Panc1 (cell line): ENCODE data around the gene REV1. TPM values are rescaled to one million over a fixed set of nuclear protein-coding genes. Genes with fewer than 3 reads are reported as not detected.

Source experiments
- ATAC-seq: fragments of 200-7000 bp; cut with Tn5 transposase; 2 replicates; pipeline ENCODE4 v1.9.1; 2020; ENCODE audit warnings: mild to moderate bottlenecking, moderate library complexity
- BruUV-seq: library from RNA; stranded (reverse); fragments of 400-500 nt; replicated peaks from 2 replicates; lab custom pipeline; 2021; lab: Mats Ljungman, UMichigan
- CTCF ChIA-PET: fragments of 300-600 bp; sonication (Branson Sonifier 250); formaldehyde crosslinking; loops from one replicate; lab custom pipeline; 2022; ENCODE audit warnings: antibody characterized with exemption; lab: Charles Lee
- POLR2A ChIA-PET: fragments of 300-600 bp; sonication (Branson Sonifier 250); formaldehyde crosslinking; loops from one replicate; lab custom pipeline; 2022; ENCODE audit warnings: antibody characterized with exemption; lab: Charles Lee
- DNase-seq: peaks from one replicate; pipeline ENCODE4 v3.0.0-alpha.2; 2010; ENCODE audit warnings: low read depth, low spot score
- H3K27ac ChIP-seq: 2 replicates; pipeline ENCODE4 v1.5.1; 2011; ENCODE audit warnings: mild to moderate bottlenecking, low read length, inconsistent platforms
- H3K27me3 ChIP-seq: fragments of 200-500 bp; sonication (Bioruptor generic); 2 replicates; pipeline ENCODE4 v1.6.0; 2014; ENCODE audit warnings: low read length, inconsistent platforms; ENCODE audit not compliant: control insufficient read depth, insufficient read depth
- H3K36me3 ChIP-seq: fragments of 200-500 bp; sonication (Bioruptor generic); 2 replicates; pipeline ENCODE4 v1.5.1; 2014; ENCODE audit warnings: inconsistent platforms, mild to moderate bottlenecking, low read length, moderate library complexity; ENCODE audit not compliant: control insufficient read depth, insufficient read depth
- H3K4me1 ChIP-seq: 2 replicates; pipeline ENCODE4 v1.5.1; 2011; ENCODE audit warnings: inconsistent platforms, mild to moderate bottlenecking, low read length, moderate library complexity; ENCODE audit not compliant: control insufficient read depth, insufficient read depth
- H3K4me3 ChIP-seq, 2 experiments: 2 replicates each; pipeline ENCODE4 v1.5.1; 2011 to 2012; ENCODE audit warnings: low read depth in 2 of 2, low read length in 2 of 2, mild to moderate bottlenecking in 2 of 2, inconsistent platforms in 1 of 2, moderate library complexity in 1 of 2
- H3K9me3 ChIP-seq: fragments of 200-500 bp; sonication (Bioruptor generic); 2 replicates; pipeline ENCODE4 v1.5.1; 2014; ENCODE audit warnings: low read depth, mild to moderate bottlenecking, inconsistent platforms, low read length, moderate library complexity; ENCODE audit not compliant: control insufficient read depth, insufficient read depth
- CTCF ChIP-seq: fragments of 450-650 bp; IDR thresholded peaks from 2 replicates; pipeline ENCODE4 v1.5.1; 2017; ENCODE audit warnings: mild to moderate bottlenecking
- POLR2AphosphoS5 ChIP-seq: IDR thresholded peaks from 2 replicates; pipeline ENCODE4 v1.6.1; 2012; ENCODE audit warnings: mild to moderate bottlenecking, low read depth, low read length, moderate library complexity
- REST ChIP-seq, 2 experiments: IDR thresholded peaks; 2 replicates each; pipeline ENCODE4 v1.6.1; 2011 to 2012; ENCODE audit warnings: low read depth in 2 of 2, control low read depth in 1 of 2, low read length in 1 of 2, mild to moderate bottlenecking in 1 of 2, moderate library complexity in 1 of 2; ENCODE audit not compliant: insufficient read depth in 1 of 2
- SIN3A ChIP-seq: IDR thresholded peaks from 2 replicates; pipeline ENCODE4 v1.6.1; 2012; ENCODE audit warnings: low read depth, mild to moderate bottlenecking, low read length, moderate library complexity, borderline replicate concordance; ENCODE audit not compliant: insufficient read depth
- TCF7L2 ChIP-seq: IDR thresholded peaks from 2 replicates; pipeline ENCODE4 v1.6.1; 2011; ENCODE audit warnings: mild to moderate bottlenecking, low read depth, low read length, inconsistent platforms
- in situ Hi-C: cut with HindIII; loops from 2 replicates; pipeline ENCODE4 v1.10.0; 2016; ENCODE audit warnings: low sequenced_read_pairs, low pct_unique_long_range_greater_than_20kb
- intact Hi-C: fragments of 100-400 bp; cut with micrococcal nuclease; formaldehyde crosslinking; loops from one replicate; pipeline ENCODE4 v1.10.0; 2022; ENCODE audit not compliant: unreplicated experiment
- total RNA-seq: library from RNA; stranded (reverse); gene quantifications from one replicate; pipeline ENCODE4 v1.2.1, GENCODE V29; 2021; ENCODE audit not compliant: unreplicated experiment

Gene REV1
- total RNA-seq, 1 experiment from 2014 or later = 35.0 TPM

- intact Hi-C loops (no loop called here), in situ Hi-C loops (no loop called here)
- H3K4me1 ChIP-seq = no peaks in the 10 kb centered on the region
- ATAC-seq (no peak), DNase-seq (no peak)
- H3K9me3 ChIP-seq = no peaks in the 10 kb centered on the region
- no peak for TF ChIP-seq SIN3A
- TF ChIP-seq TCF7L2 = no peak
- TF ChIP-seq POLR2AphosphoS5 = no peak
- no peak for TF ChIP-seq CTCF
- no peak for TF ChIP-seq REST (IDR thresholded peaks at IDR 0.05; ENCODE audit: insufficient read depth in 1 of 2, low read depth in 2 of 2, low read length in 1 of 2)
- CTCF ChIA-PET = no interaction called here
- no TSS peak for BruUV-seq
- H3K36me3 ChIP-seq = peaks cover 55% of the 10 kb centered on the region
- H3K27me3 ChIP-seq = no peaks in the 10 kb centered on the region
- no peak overlapping the region for H3K4me3 ChIP-seq
- no peak overlapping the region for H3K27ac ChIP-seq
- POLR2A ChIA-PET = no interaction called here
These were observed 111.9 kb downstream of the REV1 start for GRCh38 chr2:99377879-99378278.

- no TSS peak for BruUV-seq
- ChIA-PET CTCF (no interaction called here), POLR2A (no interaction called here)
- Histone ChIP-seq H3K27ac (no peak overlapping the region), H3K36me3 (peaks cover 44% of the 10 kb centered on the region), H3K27me3 (no peaks in the 10 kb centered on the region), H3K4me1 (no peaks in the 10 kb centered on the region), H3K9me3 (no peaks in the 10 kb centered on the region), H3K4me3 (no peak overlapping the region)
- TF ChIP-seq POLR2AphosphoS5 (no peak), SIN3A (no peak), CTCF (no peak), TCF7L2 (no peak), REST (IDR thresholded peaks at IDR 0.05; ENCODE audit: insufficient read depth in 1 of 2, low read depth in 2 of 2, low read length in 1 of 2) (no peak)
- in situ Hi-C loops (no loop called here), intact Hi-C loops (no loop called here)
- ATAC-seq (no peak), DNase-seq (no peak)
These were observed 113.5 kb downstream of the REV1 start for GRCh38 chr2:99376254-99376864.
